H9 (cell line): ENCODE results near the gene NAB2. TPM values are rescaled to one million over a fixed set of nuclear protein-coding genes. Genes with fewer than 3 reads are reported as not detected.

Experiments
- DNase-seq: peaks from one replicate; pipeline ENCODE4 v3.0.0-alpha.2; 2017
- H2AFZ ChIP-seq: one replicate; pipeline ENCODE4 v1.6.1; 2013; ENCODE audit warnings: mild to moderate bottlenecking, low read length, control low read depth, moderate library complexity
- H2AK5ac ChIP-seq: 2 replicates; pipeline ENCODE4 v1.6.1; 2013; ENCODE audit warnings: low read length, control low read depth, mixed read lengths; ENCODE audit not compliant: insufficient read length
- H2BK120ac ChIP-seq: one replicate; pipeline ENCODE4 v1.6.1; 2013; ENCODE audit warnings: low read depth, mild to moderate bottlenecking, low read length, control low read depth, inconsistent platforms; ENCODE audit not compliant: poor library complexity, severe bottlenecking
- H2BK12ac ChIP-seq: 2 replicates; pipeline ENCODE4 v1.6.1; 2013; ENCODE audit warnings: low read length, control low read depth, mixed read lengths, low read depth; ENCODE audit not compliant: insufficient read length
- H2BK15ac ChIP-seq: 2 replicates; pipeline ENCODE4 v1.6.1; 2013; ENCODE audit warnings: low read depth, low read length, control low read depth
- H2BK20ac ChIP-seq: one replicate; pipeline ENCODE4 v1.6.1; 2013; ENCODE audit warnings: low read depth, mild to moderate bottlenecking, low read length, control low read depth, inconsistent platforms; ENCODE audit not compliant: poor library complexity, severe bottlenecking
- H2BK5ac ChIP-seq: 2 replicates; pipeline ENCODE4 v1.6.1; 2013; ENCODE audit warnings: low read length, control low read depth, mixed read lengths; ENCODE audit not compliant: insufficient read length
- H3K14ac ChIP-seq: 2 replicates; pipeline ENCODE4 v1.6.1; 2013; ENCODE audit warnings: low read length, control low read depth; ENCODE audit not compliant: insufficient read depth
- H3K18ac ChIP-seq: 2 replicates; pipeline ENCODE4 v1.6.1; 2013; ENCODE audit warnings: low read depth, mild to moderate bottlenecking, mixed read lengths, low read length, control low read depth; ENCODE audit not compliant: insufficient read length
- H3K23ac ChIP-seq: 2 replicates; pipeline ENCODE4 v1.6.1; 2013; ENCODE audit warnings: low read length, control low read depth, mixed read lengths, low read depth; ENCODE audit not compliant: insufficient read length
- H3K23me2 ChIP-seq: 2 replicates; pipeline ENCODE4 v1.6.1; 2013; ENCODE audit warnings: low read depth, mild to moderate bottlenecking, mixed read lengths, low read length, control low read depth; ENCODE audit not compliant: insufficient read length, poor library complexity, severe bottlenecking
- H3K27ac ChIP-seq: 2 replicates; pipeline ENCODE4 v1.5.1; 2013; ENCODE audit warnings: low read length, control low read depth, mixed read lengths, low read depth; ENCODE audit not compliant: insufficient read length
- H3K27me3 ChIP-seq: 2 replicates; pipeline ENCODE4 v1.6.1; 2013; ENCODE audit warnings: low read length, control low read depth, inconsistent platforms; ENCODE audit not compliant: insufficient read depth
- H3K4ac ChIP-seq: 2 replicates; pipeline ENCODE4 v1.6.1; 2013; ENCODE audit warnings: low read depth, mild to moderate bottlenecking, control low read depth, inconsistent platforms, low read length, moderate library complexity
- H3K4me1 ChIP-seq: 2 replicates; pipeline ENCODE4 v1.6.1; 2013; ENCODE audit warnings: low read length, control low read depth, inconsistent platforms; ENCODE audit not compliant: insufficient read depth
- H3K4me2 ChIP-seq: 2 replicates; pipeline ENCODE4 v1.6.1; 2013; ENCODE audit warnings: low read length, control low read depth, mixed read lengths; ENCODE audit not compliant: insufficient read length, insufficient read depth
- H3K56ac ChIP-seq: 2 replicates; pipeline ENCODE4 v1.6.1; 2013; ENCODE audit warnings: low read depth, mild to moderate bottlenecking, mixed read lengths, low read length, control low read depth; ENCODE audit not compliant: insufficient read length
- H3K79me1 ChIP-seq: 2 replicates; pipeline ENCODE4 v1.6.1; 2013; ENCODE audit warnings: low read depth, mild to moderate bottlenecking, moderate library complexity, low read length, control low read depth, inconsistent platforms; ENCODE audit not compliant: insufficient read depth, poor library complexity, severe bottlenecking
- H3K79me2 ChIP-seq: 2 replicates; pipeline ENCODE4 v1.6.1; 2013; ENCODE audit warnings: low read length, control low read depth, inconsistent platforms; ENCODE audit not compliant: insufficient read depth
- H3K9ac ChIP-seq: 2 replicates; pipeline ENCODE4 v1.6.1; 2013; ENCODE audit warnings: low read length, control low read depth, mixed read lengths; ENCODE audit not compliant: insufficient read length; ENCODE audit errors: extremely low read depth
- H3K9me3 ChIP-seq: one replicate; pipeline ENCODE4 v1.6.1; 2013; ENCODE audit warnings: low read depth, low read length, inconsistent platforms; ENCODE audit not compliant: control insufficient read depth
- H3T11ph ChIP-seq: one replicate; pipeline ENCODE4 v1.6.1; 2013; ENCODE audit warnings: mild to moderate bottlenecking, low read length, control low read depth, inconsistent platforms
- H4K20me1 ChIP-seq: one replicate; pipeline ENCODE4 v1.6.1; 2013; ENCODE audit not compliant: control insufficient read depth, insufficient read length, insufficient read depth
- H4K5ac ChIP-seq: 2 replicates; pipeline ENCODE4 v1.6.1; 2013; ENCODE audit warnings: low read depth, mild to moderate bottlenecking, mixed read lengths, low read length, control low read depth; ENCODE audit not compliant: insufficient read length
- H4K8ac ChIP-seq: replicated peaks from 2 replicates; pipeline ENCODE4 v1.6.1; 2013; ENCODE audit warnings: low read length, control low read depth, mixed read lengths, low read depth; ENCODE audit not compliant: insufficient read length
- H4K91ac ChIP-seq: 2 replicates; pipeline ENCODE4 v1.6.1; 2013; ENCODE audit warnings: low read depth, mild to moderate bottlenecking, moderate library complexity, mixed read lengths, low read length, control low read depth; ENCODE audit not compliant: insufficient read length
- H3K27ac Mint-ChIP-seq, 3 experiments: 2 replicates in 2 of 3; 3 replicates in 1 of 3; pipeline ENCODE4 v1.8.0; 2020 to 2021; ENCODE audit warnings: mixed read lengths in 3 of 3, mild to moderate bottlenecking in 1 of 3, moderate library complexity in 1 of 3
- H3K27me3 Mint-ChIP-seq: 2 replicates; pipeline ENCODE4 v1.8.0; 2021; ENCODE audit warnings: low read depth, mild to moderate bottlenecking, moderate library complexity, mixed read lengths
- H3K36me3 Mint-ChIP-seq, 3 experiments: 2 replicates in 2 of 3; 3 replicates in 1 of 3; pipeline ENCODE4 v1.8.0; 2020 to 2021; ENCODE audit warnings: low read depth in 3 of 3, mixed read lengths in 3 of 3; ENCODE audit not compliant: insufficient read depth in 1 of 3
- H3K4me1 Mint-ChIP-seq, 2 experiments: 2 replicates each; pipeline ENCODE4 v1.8.0; 2020; ENCODE audit warnings: mixed read lengths in 2 of 2
- H3K4me3 Mint-ChIP-seq, 2 experiments: 2 replicates in 1 of 2; 3 replicates in 1 of 2; pipeline ENCODE4 v1.8.0; 2020 to 2021; ENCODE audit warnings: mild to moderate bottlenecking in 2 of 2, mixed read lengths in 2 of 2, moderate library complexity in 1 of 2
- H3K9me3 Mint-ChIP-seq, 2 experiments: 2 replicates in 1 of 2; 3 replicates in 1 of 2; pipeline ENCODE4 v1.8.0; 2020; ENCODE audit warnings: mild to moderate bottlenecking in 2 of 2, mixed read lengths in 2 of 2, moderate library complexity in 1 of 2
- WGBS: extraction: QIAGEN DNeasy Blood & Tissue Kit; methylation state at CpG from one replicate; pipeline ENCODE4 v1.1.7; 2013; ENCODE audit warnings: missing lambda C conversion rate, low lambda C conversion rate, mixed read lengths; ENCODE audit not compliant: insufficient read length; ENCODE audit errors: extremely low coverage; 5-methylcytosine and 5-hydroxymethylcytosine counted together
- total RNA-seq: library from RNA; stranded (reverse); gene quantifications from 2 replicates; pipeline ENCODE4 v1.2.1, GENCODE V29; 2021
- TF ChIP-seq, protein P1 (sequence below): fragments of 200-600 bp; sonication (generic); conservative IDR thresholded peaks from 3 replicates; pipeline ENCODE4 v1.8.0; 2021; ENCODE audit warnings: antibody characterized with exemption, mild to moderate bottlenecking

Gene NAB2
- total RNA-seq, 1 experiment from 2014 or later, result 67.8 TPM

DNA sequence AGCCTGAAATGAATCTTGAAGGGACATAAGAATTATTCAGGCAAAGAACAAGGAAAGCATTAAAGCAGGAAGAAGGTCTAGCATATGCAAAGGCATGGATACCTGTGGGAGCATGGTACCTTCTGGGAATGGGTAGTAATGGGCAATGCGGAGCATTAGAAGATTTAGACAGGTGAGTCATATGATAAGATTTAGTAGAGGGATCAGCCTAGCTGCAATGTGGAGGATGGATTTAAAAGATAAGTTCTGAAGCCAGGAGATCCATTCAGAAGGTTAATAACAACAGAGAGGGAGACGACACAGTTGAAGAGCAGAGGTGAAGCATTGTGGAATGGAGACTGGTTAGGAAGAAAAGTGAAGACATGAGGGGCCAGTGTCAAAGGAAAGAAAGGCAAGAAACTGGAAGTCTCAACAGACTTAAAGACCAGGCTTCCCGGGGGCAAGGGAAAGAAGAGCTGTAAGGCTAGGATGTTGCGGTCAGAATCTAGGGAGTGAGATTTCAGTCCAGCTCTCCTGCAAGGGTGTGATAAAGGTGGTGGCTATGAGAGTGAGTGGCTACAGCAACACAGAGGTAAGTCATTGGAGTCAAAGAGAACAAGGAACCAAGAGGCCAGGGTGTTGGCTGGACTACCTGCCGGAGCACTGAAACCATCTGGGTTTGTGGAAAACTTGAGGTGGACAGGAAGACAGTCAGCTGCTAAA lies 27.8 kb downstream of the NAB2 start:
- Histone ChIP-seq H2AFZ (no peak overlapping the region), H4K8ac (no peak overlapping the region), H3K79me2 (no peaks in the 10 kb centered on the region), H2BK15ac (no peak overlapping the region), H3K4me1 (no peaks in the 10 kb centered on the region), H3K23me2 (no peaks in the 10 kb centered on the region), H3K4ac (no peak overlapping the region), H2BK20ac (no peak overlapping the region), H2BK5ac (no peak overlapping the region), H3K56ac (no peak overlapping the region), H3K9me3 (no peaks in the 10 kb centered on the region), H3K23ac (no peak overlapping the region), H3T11ph (no peak overlapping the region), H3K4me2 (no peak overlapping the region), H3K27ac (no peak overlapping the region), H2BK12ac (no peak overlapping the region), H3K9ac (no peak overlapping the region), H3K14ac (no peak overlapping the region), H4K91ac (no peak overlapping the region), H2AK5ac (no peak overlapping the region), H3K79me1 (no peaks in the 10 kb centered on the region), H3K18ac (no peak overlapping the region), H3K27me3 (no peaks in the 10 kb centered on the region), H4K5ac (no peak overlapping the region), H2BK120ac (no peak overlapping the region), H4K20me1 (no peaks in the 10 kb centered on the region)
- H3K27ac Mint-ChIP-seq, result no peak overlapping the region
- peaks cover 10 to 11% of the 10 kb centered on the region in 2 experiments for H3K4me1 Mint-ChIP-seq
- no peaks in the 10 kb centered on the region for H3K36me3 Mint-ChIP-seq
- no CpG with 5 or more reads among the region's 5 CpGs for WGBS
- no peaks in the 10 kb centered on the region; a peak in 1 of 5 replicates for H3K9me3 Mint-ChIP-seq
- peaks cover 6% of the 10 kb centered on the region for H3K27me3 Mint-ChIP-seq
- H3K4me3 Mint-ChIP-seq, result no peak overlapping the region
- TF ChIP-seq, protein P1, sequence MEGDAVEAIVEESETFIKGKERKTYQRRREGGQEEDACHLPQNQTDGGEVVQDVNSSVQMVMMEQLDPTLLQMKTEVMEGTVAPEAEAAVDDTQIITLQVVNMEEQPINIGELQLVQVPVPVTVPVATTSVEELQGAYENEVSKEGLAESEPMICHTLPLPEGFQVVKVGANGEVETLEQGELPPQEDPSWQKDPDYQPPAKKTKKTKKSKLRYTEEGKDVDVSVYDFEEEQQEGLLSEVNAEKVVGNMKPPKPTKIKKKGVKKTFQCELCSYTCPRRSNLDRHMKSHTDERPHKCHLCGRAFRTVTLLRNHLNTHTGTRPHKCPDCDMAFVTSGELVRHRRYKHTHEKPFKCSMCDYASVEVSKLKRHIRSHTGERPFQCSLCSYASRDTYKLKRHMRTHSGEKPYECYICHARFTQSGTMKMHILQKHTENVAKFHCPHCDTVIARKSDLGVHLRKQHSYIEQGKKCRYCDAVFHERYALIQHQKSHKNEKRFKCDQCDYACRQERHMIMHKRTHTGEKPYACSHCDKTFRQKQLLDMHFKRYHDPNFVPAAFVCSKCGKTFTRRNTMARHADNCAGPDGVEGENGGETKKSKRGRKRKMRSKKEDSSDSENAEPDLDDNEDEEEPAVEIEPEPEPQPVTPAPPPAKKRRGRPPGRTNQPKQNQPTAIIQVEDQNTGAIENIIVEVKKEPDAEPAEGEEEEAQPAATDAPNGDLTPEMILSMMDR, result no peak
- DNase-seq, result no peak
